GM18499 (cell line): Measurements from ENCODE around the gene ZNF141.
"Not testable (repeated sequence)": the region's sequence is repeated elsewhere in the genome, so short reads cannot be mapped to it uniquely, and the experiment has no call there.

Source experiments
- ATAC-seq: cut with Tn5 transposase; IDR thresholded peaks from one replicate; pipeline ENCODE4 v1.9.1; 2021; ENCODE audit warnings: moderate number of reproducible peaks; ENCODE audit not compliant: insufficient read depth, unreplicated experiment

ZNF141 gene

DNA sequence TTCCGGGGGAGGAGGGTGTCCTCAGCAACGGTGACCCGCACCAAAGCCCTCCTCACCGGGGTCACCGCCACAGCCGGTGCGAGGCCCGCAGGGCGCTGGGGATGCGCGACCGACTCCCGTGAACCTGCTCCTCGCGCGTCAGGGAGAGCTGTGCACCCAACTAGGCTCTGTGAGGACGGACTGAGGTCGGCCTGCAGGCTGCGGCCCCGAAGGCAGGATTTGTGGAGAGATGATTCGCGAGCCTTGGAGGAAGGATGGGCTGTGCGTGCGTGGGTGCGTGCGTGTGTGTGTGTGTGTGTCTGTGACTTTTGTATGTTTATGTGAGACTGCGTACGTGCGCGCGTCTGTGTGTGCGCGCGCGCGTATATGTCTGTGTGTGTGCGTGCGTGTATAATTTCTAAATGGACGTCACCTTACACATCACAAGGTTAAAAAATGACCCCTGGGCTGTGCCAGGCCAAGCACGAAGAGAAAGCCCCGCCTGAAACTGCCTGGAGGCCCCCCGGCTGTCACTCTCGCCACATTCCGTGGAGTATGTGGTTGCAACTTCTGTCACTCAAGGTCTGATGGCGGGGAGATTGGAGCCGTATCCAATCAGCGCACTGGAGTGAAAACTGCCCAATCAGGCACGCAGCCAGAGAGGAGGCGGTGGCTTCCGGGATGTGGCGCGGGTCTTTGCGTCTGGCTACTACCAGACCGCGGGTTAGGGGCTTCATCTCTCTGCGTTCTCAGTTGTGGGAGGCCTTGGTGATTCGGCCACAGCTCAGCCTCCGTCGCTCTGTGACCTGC, at the start of gene ZNF141:
Gene ZNF141, plus strand, starts transcription at position 672 of the 789 bp plus-strand sequence. CDS start 170 bp downstream, outside the sequence.
- ATAC-seq = peak; percentile 96

DNA sequence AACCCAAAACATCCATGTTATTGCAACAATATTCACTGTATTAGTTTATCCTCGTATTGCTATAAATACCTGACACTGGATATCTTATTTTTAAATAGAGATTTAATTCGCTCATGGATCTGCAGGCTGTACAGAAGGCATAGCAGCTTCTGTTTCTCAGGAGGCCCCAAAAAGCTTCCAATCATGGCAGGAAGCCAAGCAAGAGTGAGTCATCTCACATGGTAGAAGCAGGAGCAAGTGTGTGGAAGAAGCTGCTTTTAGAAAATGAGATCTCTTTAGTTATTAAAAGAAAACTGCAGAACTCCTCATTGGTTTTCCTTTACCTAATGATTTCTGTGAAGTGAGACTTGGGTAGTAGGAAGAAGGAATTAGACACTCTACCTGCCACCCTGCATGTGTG, 48.7 kb upstream of the ZNF141 start:
- ATAC-seq = no peak

DNA sequence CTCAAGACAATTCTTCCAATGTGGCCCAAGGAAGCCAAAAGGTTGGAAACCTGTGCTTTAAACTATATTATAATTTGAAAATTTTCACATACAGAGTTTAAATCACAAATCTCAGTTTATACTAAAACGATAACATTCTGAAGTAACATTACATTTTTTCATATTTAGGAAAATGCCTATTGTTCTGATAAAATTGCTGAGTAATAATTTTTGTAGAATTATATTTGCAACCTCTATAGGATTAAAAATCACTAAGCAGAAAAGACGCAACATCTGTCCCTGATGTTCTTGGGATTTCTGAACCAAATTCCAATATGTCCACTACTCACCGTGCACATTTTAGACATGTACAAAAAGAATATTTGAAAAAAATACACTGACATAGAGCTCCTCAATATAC, 42.9 kb upstream of the ZNF141 start:
- no peak for ATAC-seq

DNA sequence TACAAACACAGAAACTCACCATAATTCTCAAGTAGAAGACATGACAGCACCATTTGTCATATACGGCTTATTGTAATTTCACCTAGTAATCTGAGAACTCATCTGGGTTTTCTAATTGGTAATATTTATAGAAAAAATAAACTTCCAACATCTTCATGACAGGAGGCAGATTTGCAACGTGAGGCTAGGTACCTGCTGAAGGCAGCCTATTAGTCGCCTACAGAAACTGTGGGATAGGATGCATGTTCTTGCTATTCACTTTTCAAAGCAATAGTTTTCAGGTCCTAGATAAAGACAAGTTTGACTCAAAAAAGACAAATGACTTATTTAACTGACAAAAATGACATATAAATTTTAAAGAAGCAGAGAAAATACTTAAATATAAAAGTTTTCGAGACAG, 35.2 kb upstream of the ZNF141 start:
- no peak for ATAC-seq

GRCh38 chr4:304516-304915, 33.1 kb upstream of the ZNF141 start:
- not testable (repeated sequence) for ATAC-seq

DNA sequence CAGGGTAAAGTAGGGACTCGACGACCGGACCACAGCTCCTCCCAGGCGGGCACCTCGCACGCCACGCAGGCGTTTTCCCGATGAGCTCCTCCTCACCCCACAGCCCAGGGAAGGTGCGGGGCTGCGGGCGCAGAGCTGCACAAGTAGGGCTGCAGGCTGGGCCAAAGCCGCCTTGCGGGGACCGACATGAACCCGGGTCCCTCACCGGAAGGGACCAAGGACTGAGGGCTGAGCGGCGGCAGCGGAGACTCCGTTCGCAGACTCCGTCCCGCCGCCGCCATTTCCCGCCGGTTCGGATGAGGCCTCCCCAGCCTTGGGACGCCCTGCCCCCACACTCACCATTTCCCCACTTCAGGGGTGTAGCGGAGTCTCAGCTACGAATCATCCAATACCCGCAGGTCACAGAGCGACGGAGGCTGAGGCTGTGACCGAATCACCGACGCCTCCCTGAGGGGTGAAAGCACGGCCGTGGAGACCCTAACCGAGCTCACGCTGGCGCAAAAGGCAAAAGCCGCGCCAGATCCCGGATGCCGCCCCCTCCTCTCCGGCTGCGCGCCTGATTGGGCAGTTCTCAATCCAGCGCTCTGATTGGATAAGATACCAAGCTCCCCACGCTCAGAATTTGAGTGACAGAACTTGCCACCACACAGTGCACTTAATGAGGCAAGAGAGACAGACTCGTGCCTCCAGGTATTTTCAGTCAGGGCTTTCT, 32.5 kb upstream of the ZNF141 start, which contains the start of gene ZNF732:
Gene ZNF732, minus strand, starts transcription at position 506 of the 712 bp plus-strand sequence. Its CDS starts 164 bp downstream, at position 342.
- ATAC-seq = no peak

- ATAC-seq = peak; percentile 79
Observed at GRCh38 chr4:306551-306961, 31.1 kb upstream of the ZNF141 start.

- ATAC-seq = no peak
Observed at GRCh38 chr4:309807-310206, 27.8 kb upstream of the ZNF141 start.

DNA sequence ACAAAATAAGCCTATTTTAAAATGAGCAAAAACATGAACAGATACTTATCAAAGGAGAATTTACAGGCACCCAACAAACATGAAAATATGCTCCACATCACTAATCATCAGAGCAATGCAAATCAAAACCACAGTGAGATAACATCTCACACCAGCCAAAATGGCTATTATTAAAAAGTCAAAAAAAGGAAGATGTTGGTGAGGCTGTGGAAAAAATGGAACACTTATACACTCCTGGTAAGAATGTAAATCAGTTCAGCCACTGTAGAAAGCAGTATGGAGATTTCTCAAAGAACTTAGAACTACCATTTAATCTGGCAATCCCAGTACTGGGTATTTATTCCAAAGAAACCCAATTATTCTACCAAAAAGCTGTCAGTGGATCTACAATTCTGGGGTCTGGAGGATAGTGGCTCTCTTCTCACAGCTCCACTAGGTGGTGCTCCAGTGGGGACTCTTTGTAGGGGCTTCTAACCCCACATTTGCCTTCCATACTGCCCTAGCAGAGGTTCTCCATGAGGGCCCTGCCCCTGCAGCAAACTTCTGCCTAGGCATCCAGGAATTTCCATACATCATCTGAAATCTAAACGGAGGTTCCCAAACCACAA, 23.2 kb upstream of the ZNF141 start:
- ATAC-seq = no peak

DNA sequence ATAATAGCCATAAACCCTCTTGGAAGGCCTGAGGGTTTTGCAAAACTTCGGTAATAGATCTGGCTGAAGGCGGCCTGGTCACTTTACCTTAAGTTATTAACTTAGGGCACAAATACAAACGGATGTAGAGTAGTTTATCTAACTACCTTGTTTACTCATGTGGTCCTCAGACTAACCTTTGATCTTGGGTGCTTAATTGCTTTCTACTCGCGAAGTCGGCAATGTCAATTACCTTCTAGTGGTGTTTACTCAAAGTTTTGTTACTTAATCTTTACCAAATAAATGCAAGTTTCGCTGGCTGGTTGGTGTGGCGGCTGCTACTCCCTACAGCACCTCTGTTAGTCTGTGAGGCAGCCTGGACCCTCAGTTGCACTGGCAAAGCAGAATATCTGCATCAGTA, 8.9 kb upstream of the ZNF141 start:
- ATAC-seq = no peak

DNA sequence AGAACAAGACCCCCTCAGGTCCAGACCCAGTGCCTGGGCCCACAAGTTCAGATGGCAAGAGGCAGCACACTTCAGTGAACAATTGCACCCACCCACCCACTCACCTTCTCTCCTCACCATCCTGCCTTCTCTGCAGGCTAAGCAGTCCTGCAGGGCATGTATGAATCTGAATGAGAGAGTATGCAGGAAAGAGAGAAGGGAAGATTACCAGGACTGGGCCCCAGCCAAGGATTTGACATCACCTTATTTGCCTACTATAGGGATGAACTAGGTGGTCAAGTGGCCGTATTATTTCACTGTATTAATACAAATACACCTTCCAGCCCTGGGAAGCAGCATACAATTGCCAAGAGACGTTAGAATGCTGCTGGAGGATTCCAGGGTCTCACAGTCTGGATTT, 2.1 kb upstream of the ZNF141 start:
- ATAC-seq = no peak

- ATAC-seq = no peak
Observed at GRCh38 chr4:336099-336892, 1.3 kb upstream of the ZNF141 start.

DNA sequence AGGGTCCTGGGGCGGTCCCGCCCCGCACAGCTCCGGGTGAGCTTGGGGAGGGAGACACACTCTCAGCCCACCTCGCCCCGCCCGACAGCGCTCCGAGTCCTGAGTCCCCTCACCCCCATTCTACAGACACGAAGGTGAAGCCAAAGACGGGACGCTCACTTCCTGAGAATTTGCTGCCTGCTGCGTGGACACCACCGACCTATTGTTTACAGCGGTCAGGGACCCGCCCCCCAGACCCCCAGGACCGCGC, 796 bp upstream of the ZNF141 start:
- ATAC-seq = no peak

DNA sequence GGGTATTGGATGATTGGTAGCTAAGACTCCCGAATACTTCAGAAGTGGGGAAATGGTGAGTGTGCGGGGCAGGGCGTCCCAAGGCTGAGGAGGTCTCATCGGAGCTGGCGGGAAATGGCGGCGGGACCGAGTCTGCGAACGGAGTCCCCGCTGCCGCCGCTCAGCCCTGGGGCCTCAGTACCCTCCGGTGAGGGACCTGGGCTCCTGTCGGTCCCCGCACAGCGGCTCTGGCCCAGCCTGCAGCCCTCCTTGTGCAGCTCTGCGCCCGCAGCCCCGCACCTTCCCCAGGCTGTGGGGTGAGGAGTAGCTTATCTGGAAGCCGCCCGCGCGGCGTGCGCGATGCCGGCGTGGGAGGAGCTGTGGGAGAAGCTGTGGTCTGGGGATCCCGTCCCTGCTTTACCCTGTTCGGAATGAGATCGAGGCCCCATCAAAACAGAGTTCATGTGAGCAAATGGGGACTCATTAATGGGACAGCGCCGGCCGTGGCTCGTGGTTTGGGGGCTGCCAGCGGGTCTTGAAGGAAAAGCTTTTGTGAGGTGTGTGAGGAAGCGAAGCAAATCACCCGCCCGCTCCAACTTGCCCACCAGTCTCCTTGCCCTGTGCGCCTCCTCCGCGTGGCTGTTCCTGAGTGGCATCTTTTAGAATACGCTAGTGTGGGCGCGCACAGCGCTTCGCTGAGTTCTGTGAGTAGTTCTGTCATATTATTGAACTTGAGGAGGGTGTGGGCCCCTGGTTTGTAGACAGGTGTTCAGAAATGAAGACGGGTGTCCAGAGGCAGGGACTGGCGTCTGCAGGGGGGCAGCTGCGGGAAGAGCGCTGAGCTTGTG, 531 bp downstream of the ZNF141 start:
- peak; percentile 13 for ATAC-seq

- ATAC-seq = no peak
Observed at GRCh38 chr4:338759-339097, 1.1 kb downstream of the ZNF141 start.

GRCh38 chr4:340011-340410, 2.4 kb downstream of the ZNF141 start:
- ATAC-seq = no peak

- no peak for ATAC-seq
Observed at GRCh38 chr4:373062-373839, 35.6 kb downstream of the ZNF141 start.

DNA sequence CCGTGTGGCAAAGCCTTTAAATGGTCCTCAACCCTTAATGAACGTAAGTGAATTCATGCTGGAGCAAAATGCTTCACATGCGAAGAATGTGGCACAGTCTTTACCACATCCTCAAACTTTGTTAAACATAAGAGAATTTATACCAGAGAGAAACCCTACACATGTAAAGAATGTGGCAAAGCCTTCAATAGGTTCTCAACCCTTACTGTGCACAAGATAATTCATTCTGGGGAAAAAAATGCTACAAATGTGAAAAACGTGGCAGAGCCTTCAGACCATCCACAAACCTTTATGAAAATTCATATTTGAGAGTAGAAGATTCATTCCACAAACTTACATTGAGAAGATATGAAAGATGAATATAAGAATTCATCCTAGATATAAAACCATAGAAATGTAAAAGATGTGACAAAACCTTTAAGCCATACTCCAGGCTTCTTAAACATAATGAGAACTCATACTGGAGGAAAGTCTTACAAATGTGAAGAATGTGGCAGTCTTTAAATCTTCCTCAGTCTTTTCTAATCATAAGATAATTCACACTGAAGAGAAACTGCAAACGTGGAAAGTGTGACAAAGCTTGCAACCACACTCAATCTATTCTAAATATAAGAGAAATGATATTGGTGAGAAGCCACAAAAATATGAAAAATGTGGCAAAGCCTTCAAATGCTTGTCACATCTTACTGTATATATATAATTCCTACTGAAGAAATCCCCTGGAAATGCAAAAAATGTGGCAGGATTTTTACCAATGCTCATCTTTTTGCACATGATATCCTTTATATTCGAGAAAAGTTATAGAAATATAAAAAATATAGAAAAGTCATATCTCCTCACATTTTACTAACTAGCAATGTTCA, 36.9 kb downstream of the ZNF141 start:
- no peak for ATAC-seq
